Right forelimb (tissue), 1 donor: ENCODE data around the gene SHISA3.
A peak's percentile ranks its signal among the peaks of the same experiment; 100 is the strongest.

Experiments
- DNase-seq: peaks from one replicate; pipeline ENCODE4 v3.0.0-alpha.2; 2018

The SHISA3 gene

DNA sequence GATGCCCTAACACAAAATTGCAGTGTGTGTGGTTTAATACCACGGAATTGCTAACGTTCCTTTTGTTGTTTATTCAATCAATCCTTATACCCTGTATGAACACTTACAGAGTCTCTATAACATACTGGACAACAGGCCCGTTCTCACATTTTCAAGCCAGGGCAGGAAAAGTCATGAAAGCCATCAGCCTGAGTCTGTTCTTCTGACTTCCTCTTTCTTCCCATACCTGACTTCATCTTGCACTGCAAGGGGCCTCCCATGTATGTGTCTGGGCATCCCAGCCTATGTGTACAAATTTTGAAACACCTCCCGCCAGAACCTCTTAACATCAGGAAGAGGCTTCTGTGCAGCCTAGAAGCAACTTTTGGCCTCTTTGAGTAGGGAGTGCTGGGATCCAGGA, 4.9 kb upstream of the SHISA3 start:
- DNase-seq = no peak

DNA sequence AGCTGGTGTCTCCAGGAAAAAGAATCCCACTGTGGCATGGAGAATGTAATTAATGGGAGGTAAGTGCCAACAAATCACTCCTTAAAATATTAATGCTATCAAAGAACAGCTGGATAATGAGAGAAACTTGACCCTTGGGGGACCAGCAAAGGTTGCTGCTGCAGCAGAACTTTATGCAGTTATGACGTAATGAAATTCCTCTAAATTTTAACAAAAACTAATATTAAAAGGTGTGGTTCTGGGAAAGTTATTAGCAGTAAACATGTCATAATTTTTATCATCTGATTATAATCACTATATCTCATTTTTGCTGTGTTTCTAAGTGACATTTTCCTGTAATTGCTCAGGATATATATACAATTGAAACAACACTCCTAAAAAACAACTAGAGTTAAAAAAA, 1.7 kb upstream of the SHISA3 start:
- no peak for DNase-seq

DNA sequence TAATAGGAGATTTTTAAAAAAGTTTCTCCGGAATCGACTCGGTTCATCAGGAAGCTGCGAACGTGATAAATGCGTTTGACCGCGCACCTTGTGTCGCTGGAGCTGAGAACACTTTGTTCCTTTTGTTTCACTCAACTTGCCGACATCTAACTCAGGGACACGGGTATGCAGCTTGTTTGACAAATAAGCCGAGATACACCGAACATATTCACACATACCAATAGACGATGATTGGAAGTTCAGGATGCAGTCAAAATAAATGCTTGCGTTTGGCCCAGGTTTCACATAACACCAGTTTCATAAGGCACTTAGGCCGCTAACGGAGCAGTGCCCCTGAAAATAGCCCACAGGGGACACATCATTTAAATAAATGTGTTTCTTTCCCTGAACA, 932 bp upstream of the SHISA3 start:
- DNase-seq = no peak

- no peak for DNase-seq
Observed at GRCh38 chr4:42397635-42398170, 415 bp downstream of the SHISA3 start.

DNA sequence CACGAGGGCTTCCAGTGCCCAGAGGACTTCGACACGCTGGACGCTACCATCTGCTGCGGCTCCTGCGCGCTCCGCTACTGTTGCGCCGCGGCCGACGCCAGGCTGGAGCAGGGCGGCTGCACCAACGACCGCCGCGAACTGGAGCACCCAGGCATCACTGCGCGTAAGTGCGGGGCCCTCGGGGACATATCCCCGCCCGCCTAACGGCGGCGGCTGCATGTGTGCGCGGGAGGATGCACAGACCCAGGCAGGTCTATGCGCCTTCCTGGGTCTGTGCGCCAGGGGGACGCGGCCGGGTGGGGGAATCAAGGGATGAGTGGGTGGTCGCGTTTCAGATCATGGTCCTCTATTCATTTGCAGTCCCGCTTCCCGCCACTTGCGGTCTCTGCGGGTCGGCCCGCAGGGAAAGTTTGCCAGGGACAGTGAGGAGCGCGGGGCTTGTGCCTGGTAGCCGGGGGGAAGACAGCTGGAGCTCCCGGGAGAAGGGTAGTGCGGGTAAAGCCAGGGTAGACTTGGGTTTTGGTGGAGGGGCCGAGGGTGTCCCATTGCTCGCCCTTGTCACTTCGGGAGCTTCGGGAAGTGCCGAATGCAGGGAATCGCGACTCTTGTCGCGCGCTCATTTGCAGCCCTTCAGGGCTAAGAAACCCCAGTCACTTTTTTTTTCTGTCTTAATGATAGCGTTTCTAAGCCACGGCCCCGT, 1.0 kb downstream of the SHISA3 start:
- peak; percentile 67 for DNase-seq

- DNase-seq = peak; percentile 43
Observed at GRCh38 chr4:42398871-42399331, 1.6 kb downstream of the SHISA3 start.

DNA sequence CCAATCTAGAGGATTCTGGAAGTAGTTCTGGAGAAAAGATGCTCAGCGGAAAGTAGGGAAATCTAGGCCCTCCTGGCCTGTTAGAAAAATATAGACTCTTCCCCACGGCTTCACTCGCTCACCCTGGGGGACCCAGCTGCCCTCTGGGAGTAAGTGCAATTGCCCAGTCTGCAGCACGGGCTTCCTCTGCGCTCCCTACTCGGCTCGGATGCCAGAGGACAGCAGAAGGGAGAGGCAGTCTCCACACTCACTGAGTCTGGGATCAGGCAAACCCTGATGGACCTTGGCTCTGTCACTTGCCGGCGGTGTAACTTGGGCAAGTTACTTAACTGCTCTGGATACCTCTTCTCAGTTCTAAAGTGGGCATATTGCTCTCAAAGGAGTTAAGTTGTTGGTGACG, 2.1 kb downstream of the SHISA3 start:
- DNase-seq = no peak

- no peak for DNase-seq
Observed at GRCh38 chr4:42401171-42401570, 3.9 kb downstream of the SHISA3 start.

- no peak for DNase-seq
Observed at GRCh38 chr4:42404001-42404400, 6.7 kb downstream of the SHISA3 start.

DNA sequence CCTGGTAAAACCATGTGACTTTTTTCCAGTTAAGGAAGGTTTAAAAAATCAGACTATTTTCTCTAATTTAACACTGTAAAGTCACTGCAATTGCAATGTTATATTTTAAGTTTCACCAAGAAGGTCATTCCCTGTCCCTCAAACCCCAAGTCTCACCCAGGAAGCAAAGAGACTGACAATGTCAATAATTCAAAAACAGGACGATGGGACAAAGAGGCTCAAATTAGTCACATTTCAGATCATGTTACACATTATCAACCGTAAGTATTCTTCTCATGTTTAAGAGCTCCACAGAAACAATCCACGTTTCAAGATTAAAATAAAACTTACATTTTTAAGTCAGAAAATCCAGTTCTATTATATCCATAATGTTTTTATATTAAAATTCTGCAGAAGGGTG, 13.2 kb downstream of the SHISA3 start:
- no peak for DNase-seq

- no peak for DNase-seq
Observed at GRCh38 chr4:42411803-42412202, 14.5 kb downstream of the SHISA3 start.

DNA sequence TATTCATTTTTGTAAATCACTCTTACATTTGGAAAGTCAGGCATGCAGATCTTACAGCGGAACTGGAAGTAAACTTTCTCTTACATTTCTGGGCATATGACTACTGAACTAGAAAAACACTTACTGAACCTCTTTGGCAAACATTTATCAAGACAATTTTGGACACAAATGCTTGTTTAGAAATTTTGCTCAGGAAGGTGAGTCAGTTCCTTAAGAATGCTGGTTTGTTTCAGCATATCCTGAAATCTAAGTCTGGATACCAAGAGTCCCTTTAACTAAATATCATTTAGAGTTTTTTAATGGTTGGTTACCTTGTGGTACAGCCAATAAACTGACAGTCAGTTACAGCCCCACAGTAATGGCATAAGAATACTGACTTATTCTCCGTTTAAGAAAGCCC, 15.0 kb downstream of the SHISA3 start:
- no peak for DNase-seq

DNA sequence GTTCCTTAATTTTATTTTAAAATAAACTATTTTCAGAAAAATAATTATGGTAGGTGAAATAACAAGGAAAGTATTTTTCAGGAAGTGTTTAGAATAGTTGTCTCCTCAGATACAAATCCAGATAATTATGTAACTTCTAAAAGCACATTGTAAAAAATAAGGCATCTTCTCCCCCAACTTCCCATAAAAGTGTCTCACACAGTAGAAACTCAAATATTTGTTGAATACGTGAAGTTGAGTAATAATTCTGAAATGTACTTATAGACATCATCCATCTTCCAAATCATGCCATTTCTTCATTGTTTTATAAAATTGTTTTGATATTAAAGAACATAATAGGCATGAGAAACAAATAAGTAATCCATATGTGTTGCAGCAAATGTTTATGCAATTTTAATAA, 18.0 kb downstream of the SHISA3 start:
- DNase-seq = no peak

- DNase-seq = no peak
Observed at GRCh38 chr4:42416017-42416416, 18.7 kb downstream of the SHISA3 start.

- DNase-seq = no peak
Observed at GRCh38 chr4:42417550-42417949, 20.3 kb downstream of the SHISA3 start.

GRCh38 chr4:42420140-42420539, 22.9 kb downstream of the SHISA3 start:
- DNase-seq = no peak

- DNase-seq = no peak
Observed at GRCh38 chr4:42425146-42426065, 28.1 kb downstream of the SHISA3 start.

DNA sequence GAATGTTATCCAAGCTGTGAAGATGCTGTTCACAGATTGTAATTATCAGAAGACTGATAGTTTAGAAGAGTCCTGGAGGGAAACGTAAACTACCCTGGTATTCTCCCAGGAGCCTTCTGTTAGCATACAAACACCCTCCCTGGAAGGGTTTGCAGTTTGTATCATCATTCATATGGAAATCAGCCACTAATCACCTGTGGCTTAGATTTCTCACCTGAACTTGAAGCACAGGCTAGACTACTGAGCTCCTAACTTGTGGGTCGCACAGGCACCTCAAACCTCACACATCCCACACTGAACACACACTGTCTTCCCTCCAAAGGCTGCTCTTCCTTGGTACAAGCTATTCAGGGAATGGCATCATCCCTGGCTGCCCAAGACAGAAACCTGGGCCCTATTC, 30.7 kb downstream of the SHISA3 start:
- DNase-seq = no peak

GRCh38 chr4:42436928-42437565, 39.8 kb downstream of the SHISA3 start:
- DNase-seq = no peak

GRCh38 chr4:42440083-42440482, 42.8 kb downstream of the SHISA3 start:
- DNase-seq = no peak

DNA sequence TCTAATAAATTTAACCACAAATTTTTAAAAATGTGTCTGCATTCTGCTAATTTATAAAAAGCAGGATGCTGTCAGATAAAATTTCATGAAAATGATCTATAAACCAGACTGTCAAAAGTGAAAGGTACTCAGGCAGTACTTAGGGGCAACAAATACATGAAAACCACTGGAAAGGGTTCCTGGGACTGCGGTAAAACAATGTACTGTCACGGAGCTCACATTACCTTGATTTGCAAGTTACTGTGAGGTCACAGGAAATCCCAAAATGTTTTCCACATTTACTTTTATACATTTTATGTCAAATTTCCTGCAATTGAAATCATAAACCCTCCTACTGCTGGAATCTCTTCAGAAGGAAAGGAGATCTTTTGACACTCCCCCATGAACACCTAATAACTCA, 45.3 kb downstream of the SHISA3 start:
- DNase-seq = no peak

DNA sequence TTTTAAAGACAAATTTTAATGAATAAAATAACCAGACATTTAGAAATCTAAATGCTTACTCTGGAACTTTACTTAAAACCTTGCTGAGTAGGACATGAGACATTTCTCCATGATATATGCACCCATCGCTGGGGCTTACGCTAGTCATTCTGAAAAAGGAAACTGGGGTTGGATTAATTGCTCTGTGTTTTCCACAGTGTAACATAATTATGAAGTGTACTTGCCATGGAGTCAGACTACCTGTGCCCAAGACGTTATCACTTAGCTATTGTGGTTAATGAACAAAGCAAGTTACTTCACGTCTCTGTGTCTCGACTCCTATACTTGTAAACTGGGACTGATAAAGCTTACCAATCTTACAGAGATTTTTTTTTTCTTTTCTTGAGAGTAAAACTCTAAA, 47.8 kb downstream of the SHISA3 start:
- no peak for DNase-seq

DNA sequence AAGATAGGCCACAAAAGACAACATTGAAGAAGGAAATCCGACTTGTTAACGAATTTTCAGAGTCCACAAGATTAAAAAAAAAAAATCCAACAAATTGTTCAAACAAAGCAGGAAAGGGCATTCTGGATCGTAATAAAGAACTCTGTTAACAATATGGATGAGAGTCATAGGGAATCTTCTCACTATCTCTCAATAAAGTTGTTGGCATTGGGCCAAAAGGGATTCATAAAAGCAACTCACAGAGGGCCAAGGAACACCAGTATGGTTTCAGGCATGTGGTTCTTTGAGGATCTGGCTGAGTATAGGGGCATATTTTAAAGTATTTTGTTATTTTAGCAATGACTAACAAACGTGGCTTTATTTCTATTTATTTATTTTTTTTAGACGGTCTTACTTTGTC, 49.5 kb downstream of the SHISA3 start:
- no peak for DNase-seq
